OCI-LY3 (cell line): Measurements from ENCODE around the gene ENPP3.

Experiments used
- EZH2phosphoT487 ChIP-seq: fragments of 200-600 bp; shearing (Covaris generic); IDR thresholded peaks from 2 replicates; pipeline ENCODE4 v1.6.1; 2018; ENCODE audit warnings: antibody characterized with exemption, mixed run types, low read depth
- TF ChIP-seq, protein P1 (sequence below): fragments of 200-600, 300-600 bp; sonication (generic); IDR thresholded peaks from 2 replicates; pipeline ENCODE4 v1.5.1; 2014; ENCODE audit warnings: antibody characterized with exemption, low read length, low read depth

DNA sequence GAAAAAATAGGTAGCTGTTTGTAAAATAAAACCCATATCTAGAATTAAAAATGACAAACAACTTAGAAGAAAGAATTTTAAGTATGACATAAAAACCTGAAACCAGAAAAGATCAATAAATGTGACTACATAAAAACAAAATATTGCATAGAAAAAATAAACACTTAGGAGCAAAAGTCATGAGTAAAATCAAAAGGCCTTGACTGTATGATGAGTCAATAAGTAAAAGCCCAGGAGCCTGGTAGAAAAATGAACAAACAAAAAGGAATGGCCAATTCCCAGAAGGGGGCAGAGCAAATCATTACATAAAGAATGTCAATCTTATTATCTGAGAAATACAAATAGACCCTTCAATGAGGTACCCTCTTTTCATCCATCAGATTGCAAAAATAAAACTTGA is 150.0 kb downstream of the ENPP3 start:
- no peak for TF ChIP-seq EZH2phosphoT487
- TF ChIP-seq, protein P1, sequence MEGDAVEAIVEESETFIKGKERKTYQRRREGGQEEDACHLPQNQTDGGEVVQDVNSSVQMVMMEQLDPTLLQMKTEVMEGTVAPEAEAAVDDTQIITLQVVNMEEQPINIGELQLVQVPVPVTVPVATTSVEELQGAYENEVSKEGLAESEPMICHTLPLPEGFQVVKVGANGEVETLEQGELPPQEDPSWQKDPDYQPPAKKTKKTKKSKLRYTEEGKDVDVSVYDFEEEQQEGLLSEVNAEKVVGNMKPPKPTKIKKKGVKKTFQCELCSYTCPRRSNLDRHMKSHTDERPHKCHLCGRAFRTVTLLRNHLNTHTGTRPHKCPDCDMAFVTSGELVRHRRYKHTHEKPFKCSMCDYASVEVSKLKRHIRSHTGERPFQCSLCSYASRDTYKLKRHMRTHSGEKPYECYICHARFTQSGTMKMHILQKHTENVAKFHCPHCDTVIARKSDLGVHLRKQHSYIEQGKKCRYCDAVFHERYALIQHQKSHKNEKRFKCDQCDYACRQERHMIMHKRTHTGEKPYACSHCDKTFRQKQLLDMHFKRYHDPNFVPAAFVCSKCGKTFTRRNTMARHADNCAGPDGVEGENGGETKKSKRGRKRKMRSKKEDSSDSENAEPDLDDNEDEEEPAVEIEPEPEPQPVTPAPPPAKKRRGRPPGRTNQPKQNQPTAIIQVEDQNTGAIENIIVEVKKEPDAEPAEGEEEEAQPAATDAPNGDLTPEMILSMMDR: no peak
